ENCODE results near the gene DENND2C.

The DENND2C gene

GRCh38 chr1:114676115-114676514, 6.3 kb upstream of the DENND2C start:
- DNase-seq, result no peak

GRCh38 chr1:114671939-114672275, 2.1 kb upstream of the DENND2C start:
- DNase-seq, result no peak

- DNase-seq, result no peak
Observed at GRCh38 chr1:114671011-114671938, 1.4 kb upstream of the DENND2C start.

GRCh38 chr1:114670083-114671010, 498 bp upstream of the DENND2C start:
- peak in 55 of 56 donors; percentile 23 to 91 (median 77) for DNase-seq

GRCh38 chr1:114668784-114669561, 876 bp downstream of the DENND2C start:
- no peak for DNase-seq

GRCh38 chr1:114668373-114668772, 1.5 kb downstream of the DENND2C start:
- DNase-seq, result no peak

GRCh38 chr1:114666954-114667353, 2.9 kb downstream of the DENND2C start:
- no peak for DNase-seq

GRCh38 chr1:114660238-114660637, 9.6 kb downstream of the DENND2C start:
- DNase-seq, result no peak

- DNase-seq, result no peak
Observed at GRCh38 chr1:114651893-114652292, 18.0 kb downstream of the DENND2C start.

GRCh38 chr1:114648503-114648902, 21.3 kb downstream of the DENND2C start:
- no peak for DNase-seq

- DNase-seq, result no peak
Observed at GRCh38 chr1:114641377-114641776, 28.5 kb downstream of the DENND2C start.

GRCh38 chr1:114638910-114639309, 30.9 kb downstream of the DENND2C start:
- DNase-seq, result no peak

GRCh38 chr1:114632427-114632826, 37.4 kb downstream of the DENND2C start:
- no peak for DNase-seq

GRCh38 chr1:114627107-114627506, 42.7 kb downstream of the DENND2C start:
- DNase-seq, result no peak

- DNase-seq, result no peak
Observed at GRCh38 chr1:114623364-114623763, 46.5 kb downstream of the DENND2C start.

GRCh38 chr1:114620419-114620818, 49.4 kb downstream of the DENND2C start:
- no peak for DNase-seq

- DNase-seq, result no peak
Observed at GRCh38 chr1:114618606-114619005, 51.2 kb downstream of the DENND2C start.

- DNase-seq, result no peak
Observed at GRCh38 chr1:114610546-114611245, 59.2 kb downstream of the DENND2C start.

- DNase-seq, result no peak
Observed at GRCh38 chr1:114609826-114610225, 60.0 kb downstream of the DENND2C start.

- DNase-seq, result no peak
Observed at GRCh38 chr1:114609026-114609425, 60.8 kb downstream of the DENND2C start.

GRCh38 chr1:114607223-114607622, 62.6 kb downstream of the DENND2C start:
- no peak for DNase-seq
